Measurements from ENCODE around the gene RBM39.

RBM39 gene

DNA sequence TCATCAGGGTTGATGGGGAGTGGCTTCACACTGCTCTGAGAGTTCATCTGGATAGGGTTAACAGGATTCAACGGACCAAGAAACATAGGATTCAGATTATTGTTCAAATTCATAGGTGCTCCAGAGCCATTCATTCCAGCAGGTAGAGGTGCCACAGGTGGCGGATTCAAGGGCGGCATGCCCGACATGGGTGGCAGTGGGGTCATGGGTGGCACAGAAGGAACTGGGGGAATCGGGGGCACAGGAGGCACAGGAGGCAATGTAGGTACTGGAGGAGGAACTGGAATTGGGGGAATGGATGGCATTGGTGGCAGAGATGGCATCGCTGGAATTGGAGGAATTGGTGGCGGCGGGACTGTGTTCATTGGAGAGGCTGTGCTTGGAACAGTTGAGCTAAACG is 87.6 kb downstream of the RBM39 start:
- no peak overlapping the region for H3K27ac ChIP-seq
- no peak overlapping the region for H3K4me3 ChIP-seq

DNA sequence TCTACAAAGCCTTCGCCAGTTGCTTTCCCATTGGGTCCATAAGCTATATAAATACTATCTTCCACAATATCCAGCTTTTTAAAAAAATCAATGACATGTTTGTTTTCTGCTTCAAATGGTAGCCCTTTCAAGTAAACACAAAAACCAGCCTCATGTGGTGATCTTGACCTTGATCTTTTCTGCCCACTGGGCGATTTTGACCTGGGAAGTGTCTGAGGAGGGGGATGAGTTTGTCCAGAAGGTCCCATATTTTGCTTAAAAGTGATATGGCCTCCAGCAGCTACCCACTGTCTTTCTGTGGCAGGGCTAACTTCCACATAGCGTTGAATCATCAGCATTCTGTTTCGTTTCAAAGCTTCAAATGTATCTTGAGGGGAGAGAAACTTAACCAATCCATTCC is 88.2 kb downstream of the RBM39 start:
- Histone ChIP-seq H3K4me3 (no peak overlapping the region), H3K27ac (no peak overlapping the region)

Measured in skin epidermis (tissue), 12 donors.